ENCODE measurements around the gene FAM163B. TPM values are rescaled to one million over a fixed set of nuclear protein-coding genes. Genes with fewer than 3 reads are reported as not detected.

The FAM163B gene
- total RNA-seq, 4 donors from 2014 or later, result not detected

DNA sequence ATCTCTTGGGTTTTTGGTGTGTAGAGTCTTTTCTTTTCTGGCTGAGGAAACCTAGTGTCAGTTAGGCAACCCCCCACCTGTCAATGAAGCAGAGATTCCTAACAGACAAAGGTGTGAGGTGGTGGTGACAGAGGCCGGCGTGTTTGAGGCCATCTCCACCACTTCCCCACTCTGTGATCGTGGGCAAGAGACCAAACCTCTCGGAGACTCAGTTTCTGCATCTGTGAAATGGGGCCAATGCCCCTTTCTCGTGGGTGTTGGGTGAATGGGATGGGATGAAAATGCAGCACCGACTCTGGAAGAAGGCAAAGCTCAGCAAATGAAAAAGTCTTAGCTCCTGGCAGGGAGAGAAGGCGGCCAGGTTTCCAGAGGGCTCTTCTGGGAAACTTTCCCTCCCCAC lies 807 bp downstream of the FAM163B start:
- TF ChIP-seq, protein P1, sequence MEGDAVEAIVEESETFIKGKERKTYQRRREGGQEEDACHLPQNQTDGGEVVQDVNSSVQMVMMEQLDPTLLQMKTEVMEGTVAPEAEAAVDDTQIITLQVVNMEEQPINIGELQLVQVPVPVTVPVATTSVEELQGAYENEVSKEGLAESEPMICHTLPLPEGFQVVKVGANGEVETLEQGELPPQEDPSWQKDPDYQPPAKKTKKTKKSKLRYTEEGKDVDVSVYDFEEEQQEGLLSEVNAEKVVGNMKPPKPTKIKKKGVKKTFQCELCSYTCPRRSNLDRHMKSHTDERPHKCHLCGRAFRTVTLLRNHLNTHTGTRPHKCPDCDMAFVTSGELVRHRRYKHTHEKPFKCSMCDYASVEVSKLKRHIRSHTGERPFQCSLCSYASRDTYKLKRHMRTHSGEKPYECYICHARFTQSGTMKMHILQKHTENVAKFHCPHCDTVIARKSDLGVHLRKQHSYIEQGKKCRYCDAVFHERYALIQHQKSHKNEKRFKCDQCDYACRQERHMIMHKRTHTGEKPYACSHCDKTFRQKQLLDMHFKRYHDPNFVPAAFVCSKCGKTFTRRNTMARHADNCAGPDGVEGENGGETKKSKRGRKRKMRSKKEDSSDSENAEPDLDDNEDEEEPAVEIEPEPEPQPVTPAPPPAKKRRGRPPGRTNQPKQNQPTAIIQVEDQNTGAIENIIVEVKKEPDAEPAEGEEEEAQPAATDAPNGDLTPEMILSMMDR (IDR thresholded peaks at IDR 0.05), result no peak
- no peak for TF ChIP-seq POLR2A (IDR thresholded peaks at IDR 0.05)
- no peaks in the 10 kb centered on the region for H3K36me3 ChIP-seq
- no peaks in the 10 kb centered on the region for H3K27me3 ChIP-seq
- no peaks in the 10 kb centered on the region for H3K9me3 ChIP-seq
- whole genome bisulfite sequencing, 2 donors, result 68 to 73% methylated on average over 7 of the region's 7 CpGs
- H3K27ac ChIP-seq, result no peak overlapping the region
- intact Hi-C loops (cut with DNase I), result no loop called here
- no peak overlapping the region for H3K4me3 ChIP-seq (replicated peaks in 1 of 3)
- no peak for DNase-seq
- H3K4me1 ChIP-seq, result peaks cover 0 to 3% of the 10 kb centered on the region in 2 donors

DNA sequence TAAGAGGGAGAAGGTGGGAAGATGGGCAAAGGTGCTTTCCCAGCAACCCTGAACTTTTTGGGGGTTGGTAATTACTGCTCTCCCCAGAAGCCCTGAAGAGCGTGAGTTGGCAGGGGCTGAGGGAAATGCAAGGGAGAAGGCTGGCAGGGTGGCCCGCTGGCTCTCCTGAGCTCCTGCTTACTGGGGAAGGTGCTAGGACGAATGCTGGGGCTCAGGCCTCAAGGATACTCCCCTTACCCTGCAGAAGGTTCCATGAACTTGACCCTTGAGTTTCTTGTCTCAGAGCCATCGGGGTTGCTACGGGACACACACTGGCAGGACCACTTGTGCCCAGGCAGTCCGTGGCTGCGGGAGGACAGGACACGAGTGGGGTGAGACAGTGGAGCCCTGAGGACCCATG lies 1.2 kb downstream of the FAM163B start:
- no peak overlapping the region for H3K27ac ChIP-seq
- TF ChIP-seq POLR2A (IDR thresholded peaks at IDR 0.05), result no peak
- TF ChIP-seq, protein P1 (IDR thresholded peaks at IDR 0.05), result no peak
- no peak overlapping the region for H3K4me3 ChIP-seq (replicated peaks in 1 of 3)
- intact Hi-C loops (cut with DNase I), result no loop called here
- peaks cover 0 to 3% of the 10 kb centered on the region in 2 donors for H3K4me1 ChIP-seq
- no peaks in the 10 kb centered on the region for H3K36me3 ChIP-seq
- DNase-seq, result no peak
- 64 to 75% methylated on average over 7 to 8 of the region's 8 CpGs for WGBS, 2 donors
- H3K9me3 ChIP-seq, result no peaks in the 10 kb centered on the region
- no peaks in the 10 kb centered on the region for H3K27me3 ChIP-seq

DNA sequence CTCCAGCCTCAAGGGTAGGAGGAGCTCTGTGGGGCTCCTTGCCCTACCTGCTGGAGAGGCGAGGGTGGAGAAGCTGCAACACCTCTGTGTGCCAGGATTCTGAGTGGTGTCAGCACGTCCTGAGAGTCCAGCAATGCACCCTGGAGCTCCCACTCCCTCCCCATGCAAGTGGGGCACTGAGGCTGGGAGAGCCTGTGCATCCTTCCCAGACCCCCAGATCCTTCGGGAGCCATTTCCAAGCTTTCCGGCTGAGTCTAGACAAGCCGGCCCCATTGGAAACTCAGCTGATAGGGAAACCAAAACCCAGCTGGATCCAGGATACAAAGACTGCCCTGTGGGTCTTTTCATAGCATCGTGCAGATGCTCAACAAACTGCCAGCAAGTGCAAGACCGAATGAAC lies 1.8 kb downstream of the FAM163B start:
- H3K27me3 ChIP-seq, result no peaks in the 10 kb centered on the region
- H3K27ac ChIP-seq, result no peak overlapping the region
- H3K9me3 ChIP-seq, result no peaks in the 10 kb centered on the region
- no peak overlapping the region for H3K4me3 ChIP-seq (replicated peaks in 1 of 3)
- intact Hi-C loops (cut with DNase I), result no loop called here
- TF ChIP-seq POLR2A (IDR thresholded peaks at IDR 0.05), result no peak
- TF ChIP-seq, protein P1 (IDR thresholded peaks at IDR 0.05), result no peak
- 46 to 54% methylated on average over 7 of the region's 7 CpGs for WGBS, 2 donors
- no peak for DNase-seq
- peaks cover 0 to 3% of the 10 kb centered on the region in 2 donors for H3K4me1 ChIP-seq
- no peaks in the 10 kb centered on the region for H3K36me3 ChIP-seq

DNA sequence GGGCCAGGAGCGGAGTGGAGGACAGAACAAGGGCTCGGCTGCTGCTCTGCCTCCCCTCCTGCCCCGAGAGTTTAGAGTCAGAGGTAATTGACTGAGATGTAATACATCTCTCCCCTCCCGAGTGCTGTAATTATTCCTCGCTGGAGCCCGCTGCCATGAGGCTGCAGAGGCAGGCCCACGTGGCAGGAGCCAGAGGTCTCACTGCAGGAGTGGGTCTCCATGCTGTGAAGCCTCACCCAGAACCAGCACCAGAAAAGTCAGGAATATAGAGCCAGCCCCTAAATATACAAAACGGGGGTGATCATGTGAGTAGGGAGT lies 2.5 kb downstream of the FAM163B start:
- WGBS, 2 donors, result 59 to 60% methylated on average over 5 to 8 of the region's 8 CpGs
- TF ChIP-seq, protein P1 (IDR thresholded peaks at IDR 0.05), result no peak
- TF ChIP-seq POLR2A (IDR thresholded peaks at IDR 0.05), result no peak
- no peak for DNase-seq
- Histone ChIP-seq H3K9me3 (no peaks in the 10 kb centered on the region), H3K36me3 (no peaks in the 10 kb centered on the region), H3K4me3 (replicated peaks in 1 of 3) (no peak overlapping the region), H3K27me3 (no peaks in the 10 kb centered on the region), H3K27ac (no peak overlapping the region), H3K4me1 (peaks cover 0 to 3% of the 10 kb centered on the region in 2 donors)
- intact Hi-C loops (cut with DNase I), result no loop called here

DNA sequence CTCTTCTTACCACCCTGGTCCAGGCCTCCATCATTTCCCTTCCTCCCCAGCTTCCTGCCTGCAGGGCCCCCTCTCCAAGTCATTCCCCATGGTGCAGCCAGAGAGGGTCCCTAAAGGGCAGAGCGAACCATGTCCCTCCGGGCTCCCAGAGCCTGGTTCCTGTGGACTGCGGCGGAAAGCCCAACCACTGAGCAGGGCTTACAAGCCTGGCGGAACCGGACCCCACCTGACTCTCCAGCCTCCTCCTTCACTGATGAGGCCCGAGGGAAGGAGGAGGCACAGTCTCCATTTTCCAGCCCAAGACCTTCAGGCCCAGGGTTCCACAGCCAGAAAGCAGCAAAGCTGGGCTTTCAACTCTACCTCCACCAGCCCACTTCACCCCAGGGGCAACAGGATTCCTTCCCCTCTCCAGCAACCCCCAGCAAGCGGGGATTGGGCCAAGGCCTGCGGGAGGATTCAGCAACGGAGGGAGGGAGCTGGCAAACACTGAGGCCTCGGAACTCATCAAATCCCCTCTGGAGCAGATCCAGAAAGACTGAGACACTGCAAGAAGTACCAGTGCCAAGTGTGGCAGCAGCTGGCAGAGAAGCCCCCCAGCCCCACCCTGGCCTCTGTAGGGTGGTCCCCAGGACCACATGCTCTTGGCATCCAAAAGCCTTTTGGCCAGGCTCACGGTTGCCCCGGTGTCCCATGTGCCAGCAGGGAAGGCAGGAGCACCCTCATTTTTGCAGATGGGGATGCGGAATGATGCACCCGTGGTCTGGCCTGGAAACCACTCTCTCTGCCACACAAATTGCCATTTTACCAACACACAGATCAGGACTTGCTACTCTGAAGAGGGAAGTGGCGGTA lies 3.1 kb downstream of the FAM163B start:
- no peak for DNase-seq
- Histone ChIP-seq H3K36me3 (no peaks in the 10 kb centered on the region), H3K4me1 (peaks cover 0 to 3% of the 10 kb centered on the region in 2 donors), H3K27ac (no peak overlapping the region), H3K4me3 (replicated peaks in 1 of 3) (no peak overlapping the region), H3K9me3 (no peaks in the 10 kb centered on the region), H3K27me3 (no peaks in the 10 kb centered on the region)
- intact Hi-C loops (cut with DNase I), result no loop called here
- WGBS, 2 donors, result 55 to 76% methylated on average over 14 of the region's 16 CpGs
- TF ChIP-seq, protein P1 (IDR thresholded peaks at IDR 0.05), result no peak
- TF ChIP-seq POLR2A (IDR thresholded peaks at IDR 0.05), result no peak

Data from thyroid gland (tissue), 4 donors.